T-helper 1 cell (primary cell): ENCODE measurements around the gene AJAP1.

Source experiments
- DNase-seq, 5 donors: peaks; one replicate each; pipeline ENCODE4 v3.0.0-alpha.2; 2012 to 2020

Gene AJAP1

DNA sequence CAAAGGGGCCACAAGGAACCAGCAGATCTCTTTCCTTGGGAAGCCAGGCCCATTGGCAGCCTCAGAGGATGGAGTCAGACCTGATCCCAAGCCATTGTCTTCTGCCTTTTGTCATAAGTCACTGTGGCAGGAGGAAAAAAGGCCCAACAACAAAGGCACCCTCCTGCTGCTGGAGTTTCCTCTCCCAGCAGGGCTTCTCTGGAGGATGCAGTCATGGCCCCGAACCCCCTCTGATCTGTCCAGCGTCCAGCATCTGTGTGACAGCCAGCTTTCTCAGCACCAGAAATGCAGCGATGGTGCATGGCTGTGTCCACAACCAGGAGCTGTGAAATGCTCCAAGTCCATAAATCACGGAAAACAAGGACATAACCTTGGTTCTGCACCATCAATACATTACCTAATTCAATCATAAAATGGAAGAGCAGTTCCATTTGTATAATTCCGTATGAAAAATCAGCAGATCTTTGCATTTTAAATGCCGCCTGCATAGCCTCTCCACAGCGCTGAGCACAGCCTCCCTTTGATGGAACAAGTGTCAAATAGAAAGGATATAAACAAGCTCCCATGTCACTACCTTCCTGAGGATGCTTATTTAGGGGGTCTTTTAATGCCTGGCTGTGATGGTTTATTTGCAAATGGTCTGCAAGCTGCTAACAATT lies 30.6 kb downstream of the AJAP1 start:
- DNase-seq, result no peak

DNA sequence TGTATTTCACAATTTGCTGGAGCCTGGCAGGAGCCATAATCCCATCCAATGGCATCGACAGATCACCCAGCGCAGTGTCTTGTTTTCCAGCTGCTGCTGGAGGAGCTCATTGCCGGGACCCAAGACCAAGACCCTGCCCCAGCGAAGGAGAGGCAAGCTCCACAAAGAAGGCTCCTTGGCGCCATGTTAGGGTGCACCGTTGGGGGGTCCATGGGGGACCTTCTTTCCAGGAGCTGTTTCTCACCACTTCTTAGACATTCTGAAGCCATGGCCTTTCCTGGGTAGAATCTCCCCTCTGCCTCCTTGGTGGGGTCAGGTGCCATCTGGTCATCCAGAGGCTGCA lies 31.1 kb downstream of the AJAP1 start:
- DNase-seq, result no peak

DNA sequence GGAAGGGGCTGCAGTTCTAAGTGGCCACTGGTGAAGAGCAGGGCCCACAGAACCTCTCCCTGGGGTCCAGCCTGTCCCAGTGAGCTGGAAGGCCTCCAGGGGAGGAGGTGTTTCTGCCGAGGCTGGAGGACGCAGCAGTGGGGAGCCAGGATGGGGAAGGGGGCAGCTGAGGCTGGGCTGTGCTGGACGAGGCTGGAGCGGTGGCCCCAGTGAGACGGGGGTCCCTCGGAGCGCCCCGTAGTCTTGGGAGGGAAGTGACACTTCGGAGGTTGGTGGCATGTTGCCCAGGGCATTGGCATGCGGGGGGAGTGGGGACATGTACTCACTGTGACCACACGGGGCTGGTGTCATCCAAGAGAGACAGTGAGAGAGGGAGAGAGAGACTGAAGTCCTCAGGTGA lies 33.5 kb downstream of the AJAP1 start:
- no peak for DNase-seq

DNA sequence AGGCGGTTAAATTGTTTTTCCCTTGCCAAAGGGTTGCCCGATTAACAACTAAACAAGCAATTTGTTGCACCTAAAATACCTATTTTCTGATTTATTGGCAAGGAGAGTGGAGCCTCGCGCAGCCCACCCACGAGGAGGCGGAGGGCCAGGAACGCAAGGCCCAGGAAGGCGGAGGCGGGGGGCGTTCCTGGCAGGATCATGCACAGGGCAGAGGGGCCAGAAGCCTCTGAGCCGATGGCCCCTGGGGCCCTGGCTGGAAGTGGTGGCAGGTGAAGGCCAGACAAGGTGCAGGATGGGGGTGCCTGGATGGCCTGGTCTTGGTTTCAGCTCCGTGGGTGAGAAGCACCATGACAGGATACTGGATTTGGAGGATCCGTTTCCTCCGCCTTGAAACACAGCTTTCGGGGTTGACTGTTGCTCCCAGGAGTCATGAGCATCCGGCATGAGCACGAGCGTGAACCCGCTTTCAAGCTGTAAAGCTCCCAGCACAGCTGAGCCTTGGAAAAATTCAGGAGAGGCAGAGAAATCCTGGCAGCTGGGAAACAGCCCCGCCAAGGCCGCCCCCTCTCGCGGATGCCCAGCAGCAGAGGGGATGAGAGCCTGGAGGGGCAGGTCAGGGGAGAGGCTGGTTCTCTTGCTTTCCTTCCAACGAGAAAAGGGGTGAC lies 35.0 kb downstream of the AJAP1 start:
- no peak for DNase-seq

DNA sequence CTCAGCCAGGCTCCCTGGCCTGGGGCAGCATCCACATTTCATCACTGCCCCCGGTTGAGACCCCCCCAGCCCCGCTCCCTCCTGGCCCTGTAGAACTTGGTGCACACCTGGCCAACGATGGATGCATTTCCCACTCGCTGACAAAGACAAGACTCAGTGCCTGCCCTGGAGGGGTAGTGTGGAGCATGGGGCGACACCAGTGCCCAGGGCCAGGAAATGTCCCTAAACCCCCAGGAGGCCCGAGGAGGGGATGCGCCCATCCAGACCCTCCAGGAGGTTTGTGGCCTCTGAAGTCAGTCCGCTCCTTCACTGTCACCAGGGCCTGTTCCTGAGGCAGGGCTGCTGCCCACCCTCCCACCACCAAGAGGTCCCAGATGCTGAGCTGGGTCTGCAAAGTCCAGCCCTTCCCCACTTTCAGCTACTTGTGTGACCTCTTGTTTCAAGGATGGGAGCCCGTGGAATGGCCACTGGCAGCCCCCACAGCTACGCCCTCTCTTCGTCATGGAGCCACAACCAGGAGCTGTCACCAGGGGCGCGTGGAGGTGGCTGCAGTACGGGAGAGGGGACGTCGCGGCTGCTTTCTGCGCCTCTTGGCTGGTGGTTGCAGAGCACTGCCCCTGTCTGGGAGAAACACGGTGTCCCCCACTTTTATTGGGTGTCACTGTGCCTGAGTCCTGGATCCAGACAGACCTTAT lies 35.7 kb downstream of the AJAP1 start:
- DNase-seq, result no peak

DNA sequence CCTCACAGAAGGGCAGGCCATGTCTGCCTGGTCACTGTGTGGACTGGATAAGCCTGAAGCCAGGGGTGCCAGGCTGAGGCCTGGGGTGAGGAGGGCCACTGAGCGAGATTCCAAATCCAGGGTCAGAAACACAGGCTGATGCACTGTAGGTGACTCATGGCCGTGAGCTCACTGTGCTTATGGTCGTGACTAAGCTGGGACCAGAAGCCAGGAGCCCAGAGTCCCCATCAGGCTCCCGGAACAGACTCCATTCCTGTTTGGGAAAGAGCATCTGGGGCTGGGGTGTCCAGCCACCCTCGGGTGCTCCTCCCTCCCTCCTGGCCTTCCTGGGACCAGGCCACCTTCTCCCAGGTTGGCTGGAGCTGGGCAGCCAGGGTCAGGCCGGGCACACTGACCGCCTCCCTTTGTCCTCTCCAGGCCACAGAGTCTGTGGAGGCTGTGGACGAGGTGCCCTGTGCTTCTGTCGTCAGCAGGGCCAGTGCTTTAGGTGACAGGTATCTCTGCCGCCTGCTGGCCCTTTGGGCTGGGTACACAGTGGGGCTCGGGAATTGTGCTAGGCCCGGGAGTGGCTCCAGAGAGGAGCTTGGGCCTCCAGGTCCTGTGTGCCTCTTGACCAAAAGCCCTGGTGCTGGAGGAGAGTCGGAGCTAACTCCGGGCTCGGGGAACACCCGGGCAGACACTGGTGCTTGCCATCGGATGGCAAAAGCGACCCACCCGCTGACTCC lies 36.7 kb downstream of the AJAP1 start:
- DNase-seq, result no peak

DNA sequence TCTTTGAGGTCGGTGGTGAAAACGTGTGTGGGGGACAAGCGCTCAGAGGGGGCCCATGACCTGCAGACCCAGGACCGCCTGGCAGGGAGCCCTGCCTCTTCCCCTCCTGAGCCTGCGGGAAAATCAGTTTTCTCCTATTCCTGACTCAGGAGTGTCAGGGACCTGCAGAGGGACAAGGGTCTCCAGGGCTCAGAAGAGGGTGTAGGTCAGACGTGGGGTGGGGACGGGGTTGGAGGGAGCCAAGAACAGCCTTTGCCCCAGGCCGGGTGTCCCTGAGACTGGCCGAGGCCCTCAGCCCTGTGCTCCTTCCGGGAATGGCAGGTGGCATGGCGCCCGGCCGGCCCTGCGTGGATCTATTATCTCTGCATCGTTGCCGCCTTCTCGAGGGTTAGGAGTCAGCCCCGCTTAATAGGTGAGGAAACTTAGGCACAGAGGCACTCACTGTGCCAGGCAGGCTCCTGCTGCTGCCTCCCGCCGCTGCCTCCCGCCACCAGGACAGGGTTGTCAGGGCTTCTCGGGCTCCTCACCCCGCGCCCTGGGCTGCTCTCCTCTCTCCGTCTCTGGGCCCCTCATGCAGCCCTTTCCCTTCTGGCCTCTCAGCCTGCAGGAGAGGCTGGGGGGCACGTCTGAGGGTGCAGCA lies 37.5 kb downstream of the AJAP1 start:
- no peak for DNase-seq

DNA sequence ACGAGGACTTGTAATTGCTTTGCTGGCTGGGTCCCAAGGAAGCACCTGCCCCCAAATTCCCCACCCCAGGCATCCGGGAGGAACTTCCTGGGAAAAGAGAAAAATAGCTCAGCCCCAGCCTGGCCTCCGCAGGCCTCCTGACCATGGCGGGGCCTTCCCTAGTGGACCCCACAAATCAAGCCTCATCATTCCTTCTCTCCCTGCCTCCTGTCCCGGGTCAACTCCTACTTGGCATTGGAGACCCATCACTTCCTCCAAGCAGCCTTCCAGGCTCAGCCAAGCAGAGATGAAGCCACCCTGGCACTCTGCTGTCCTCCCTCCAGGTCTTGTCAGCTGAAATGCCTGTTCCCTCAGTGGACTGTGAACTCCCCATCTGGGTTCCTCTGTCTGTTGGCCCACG lies 38.0 kb downstream of the AJAP1 start:
- DNase-seq, result no peak

DNA sequence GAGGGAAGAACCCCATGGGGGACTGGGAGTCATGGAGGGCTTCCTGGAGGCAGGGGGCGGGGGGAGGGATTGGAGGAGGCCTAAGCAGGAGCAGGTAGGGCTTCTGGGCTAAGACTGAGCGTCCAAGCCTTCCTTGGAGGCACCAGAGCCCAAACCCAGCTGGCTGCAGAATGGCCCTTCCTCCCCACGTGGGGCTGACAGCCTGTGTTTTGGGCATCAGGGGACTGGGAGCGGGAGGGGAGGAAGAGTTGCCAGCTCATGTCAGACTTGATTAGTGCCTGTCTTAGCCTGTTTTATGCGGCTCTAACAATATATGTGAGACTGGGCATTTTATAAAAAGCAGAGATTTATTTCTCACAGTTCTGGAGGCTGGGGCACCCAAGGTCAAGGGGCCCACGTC lies 38.9 kb downstream of the AJAP1 start:
- no peak for DNase-seq

DNA sequence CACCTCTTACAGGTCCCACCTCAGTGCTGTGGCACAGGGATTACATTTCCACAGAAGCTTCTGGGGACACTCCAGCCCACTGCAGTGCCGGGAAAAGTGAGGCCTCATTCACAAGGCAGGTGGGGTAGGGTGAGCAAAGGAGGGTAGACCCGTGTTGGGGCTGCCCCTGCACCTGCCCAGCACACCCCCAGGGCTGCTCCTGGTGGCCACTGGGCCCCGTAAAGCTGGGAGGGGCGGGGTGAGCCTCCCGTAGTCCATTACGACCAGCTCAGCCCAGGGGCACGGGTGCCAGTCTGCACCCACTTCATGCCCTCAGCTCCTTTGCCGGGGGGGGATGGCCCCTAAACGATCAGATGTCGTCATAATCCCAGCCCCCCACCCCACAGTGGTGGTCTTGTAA lies 39.5 kb downstream of the AJAP1 start:
- DNase-seq, result no peak

DNA sequence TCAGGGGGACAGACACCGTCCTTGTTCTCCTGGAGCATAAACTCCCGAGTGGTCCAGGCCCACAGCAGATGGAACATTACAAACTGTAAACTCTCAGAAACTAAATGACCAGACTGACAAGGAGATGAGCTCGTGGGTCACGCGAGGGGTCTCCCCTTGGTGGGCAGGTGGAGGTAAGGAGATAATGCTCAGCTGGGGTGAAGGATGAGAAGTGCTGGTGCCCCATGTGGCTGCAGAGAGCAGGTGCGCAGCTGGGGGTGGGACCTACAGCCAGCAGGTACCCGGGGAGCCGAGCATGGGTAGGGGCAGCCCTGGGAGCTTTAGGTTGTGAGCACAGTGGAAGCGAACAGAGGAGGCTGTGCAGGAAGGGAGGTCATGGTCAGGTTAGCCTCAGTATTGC lies 40.1 kb downstream of the AJAP1 start:
- no peak for DNase-seq

DNA sequence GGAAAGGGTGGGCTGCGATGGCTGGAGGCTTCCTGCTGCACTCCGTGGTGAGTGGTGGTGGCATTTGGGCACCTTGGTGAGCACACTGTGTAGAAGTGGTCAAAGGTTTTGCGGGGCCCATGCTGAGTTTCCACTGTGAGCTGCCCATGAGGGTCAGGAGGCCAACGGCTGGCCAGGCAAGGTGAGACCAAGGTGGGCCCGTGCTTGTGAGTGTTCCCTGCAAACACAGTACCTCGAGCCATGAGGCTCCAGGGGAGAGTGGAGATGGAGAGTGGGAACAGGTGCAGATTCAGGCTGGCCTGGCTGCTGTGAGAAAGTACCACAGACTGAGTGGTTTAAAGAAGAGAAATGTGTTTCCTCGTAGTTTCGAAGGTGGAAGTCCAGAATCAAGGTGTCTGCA lies 40.8 kb downstream of the AJAP1 start:
- no peak for DNase-seq

DNA sequence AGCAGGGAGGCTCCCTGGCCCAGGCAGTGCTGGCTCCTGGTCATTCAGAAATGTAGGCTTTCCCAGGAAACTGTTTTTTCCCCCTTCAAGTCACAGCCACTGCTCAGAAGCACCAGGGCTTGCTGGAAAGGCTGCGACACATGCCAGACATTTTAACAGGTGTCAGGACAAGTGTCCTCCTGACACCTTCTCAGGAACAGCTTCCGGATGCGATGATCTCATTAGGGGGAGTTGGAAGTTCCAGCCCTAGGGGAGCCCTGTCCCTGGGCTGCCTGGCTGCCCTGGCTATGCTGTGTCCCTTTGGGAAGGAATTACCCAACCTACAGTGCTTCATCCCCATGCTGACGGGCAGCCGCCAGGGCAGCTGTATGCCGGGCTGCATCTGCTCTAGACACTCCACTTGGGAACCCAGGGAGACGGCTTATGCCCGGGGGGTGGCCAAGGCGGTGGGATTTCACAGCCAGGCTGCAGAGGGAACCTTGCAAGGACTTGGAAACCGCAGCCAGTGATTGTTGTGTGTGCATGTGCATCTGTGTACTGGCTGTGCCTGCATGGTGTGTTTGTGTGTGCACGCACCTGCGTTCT lies 41.8 kb downstream of the AJAP1 start:
- no peak for DNase-seq

DNA sequence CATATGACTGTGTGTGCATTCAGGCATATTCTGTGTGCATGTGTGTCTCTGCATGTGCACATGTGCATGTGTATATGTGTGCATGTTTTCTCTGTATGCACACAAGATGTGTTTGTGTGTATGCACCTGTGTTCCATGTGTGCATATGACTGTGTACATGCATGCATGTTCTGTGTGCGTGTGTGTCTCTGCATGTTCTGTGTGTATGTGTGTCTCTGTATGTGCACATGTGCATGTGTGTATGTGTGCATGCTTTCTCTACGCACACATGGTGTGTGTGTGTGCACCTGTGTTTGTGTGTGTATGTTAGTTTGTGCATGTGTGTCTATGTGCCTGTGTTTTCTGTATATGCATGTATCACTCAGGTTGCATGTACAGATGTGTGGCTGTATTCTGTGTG lies 42.3 kb downstream of the AJAP1 start:
- DNase-seq, result no peak

DNA sequence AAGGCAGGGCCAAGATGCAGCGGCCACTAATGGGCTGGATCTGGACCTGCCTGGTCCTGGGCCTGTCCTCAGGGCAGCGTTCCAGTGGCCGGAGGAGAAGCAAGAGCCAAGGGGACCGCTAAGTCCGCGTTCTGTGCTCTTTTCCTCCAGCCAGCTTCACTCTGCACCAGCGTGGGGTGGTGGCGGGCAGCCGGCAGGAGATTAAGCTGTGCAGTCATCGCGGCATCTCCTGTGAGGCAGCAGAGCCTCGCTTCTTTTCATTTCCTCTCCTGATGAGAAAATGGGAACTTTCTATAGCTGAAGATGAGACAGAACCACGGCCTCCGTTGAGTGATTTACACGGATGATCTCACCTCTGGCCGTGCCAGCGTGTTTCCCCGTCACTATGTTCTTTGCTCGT lies 43.4 kb downstream of the AJAP1 start:
- no peak for DNase-seq

DNA sequence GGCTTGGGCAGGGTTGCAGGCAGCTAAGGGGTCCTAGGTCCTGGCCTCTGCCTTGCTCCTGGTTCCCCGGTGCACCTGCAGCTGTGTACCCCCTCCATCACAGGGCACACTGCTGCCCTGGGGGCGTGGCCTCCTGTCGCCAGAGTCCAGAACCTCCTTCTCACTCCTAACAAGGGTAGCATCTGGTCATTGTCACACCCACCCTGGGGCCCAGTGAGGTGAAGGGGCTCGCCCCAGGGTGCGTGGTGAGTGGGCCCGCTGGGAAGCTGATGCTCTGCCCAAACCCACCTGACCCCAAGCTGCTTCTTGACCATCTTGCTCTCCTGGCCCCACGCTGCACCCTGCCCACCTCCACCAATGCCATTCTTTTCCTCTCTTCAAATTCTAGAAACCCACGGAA lies 44.5 kb downstream of the AJAP1 start:
- DNase-seq, result no peak

DNA sequence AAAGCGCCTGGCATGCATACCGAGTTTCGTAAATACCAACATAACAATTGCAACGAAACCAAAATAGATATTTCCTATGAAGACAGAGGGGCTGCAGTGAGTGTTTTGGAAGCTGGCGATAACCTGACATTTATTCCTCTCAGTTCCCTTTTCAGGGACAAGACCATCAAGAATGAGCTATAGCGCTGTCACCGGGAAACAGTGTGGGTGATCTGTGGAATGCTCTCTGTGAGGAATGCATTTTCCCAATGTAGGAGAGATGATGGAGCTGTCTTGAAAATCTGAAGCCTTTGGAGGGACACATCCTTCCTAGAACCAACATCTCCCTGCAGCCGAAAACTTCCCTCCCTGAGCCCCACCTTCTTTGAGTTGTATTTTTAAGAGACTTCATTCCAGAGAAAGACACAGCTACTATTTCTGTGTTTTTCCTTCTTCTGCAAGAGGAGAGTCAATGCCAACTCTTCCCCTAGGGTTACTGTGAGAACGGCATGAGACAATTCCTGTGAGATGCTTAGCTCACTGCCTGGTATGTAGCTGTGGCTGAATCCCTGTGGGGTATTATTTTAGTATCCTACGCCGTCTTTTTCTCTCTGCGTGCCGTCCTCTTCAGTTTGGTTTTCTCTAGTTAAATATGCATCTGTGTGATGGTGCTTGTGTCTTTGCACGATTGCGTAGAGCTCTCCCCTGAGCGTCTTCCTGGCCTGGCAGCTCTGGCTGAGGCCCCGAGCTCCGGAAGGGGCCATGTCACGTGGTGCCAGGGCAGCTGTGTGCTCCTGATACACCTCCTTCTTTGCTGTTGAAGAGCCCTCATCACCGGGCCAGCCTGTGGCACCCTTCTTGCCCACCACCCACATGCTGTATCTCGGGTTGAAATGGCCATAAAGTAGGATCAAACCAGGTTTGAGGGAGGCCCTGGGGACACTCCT lies 45.2 kb downstream of the AJAP1 start:
- DNase-seq, result no peak

DNA sequence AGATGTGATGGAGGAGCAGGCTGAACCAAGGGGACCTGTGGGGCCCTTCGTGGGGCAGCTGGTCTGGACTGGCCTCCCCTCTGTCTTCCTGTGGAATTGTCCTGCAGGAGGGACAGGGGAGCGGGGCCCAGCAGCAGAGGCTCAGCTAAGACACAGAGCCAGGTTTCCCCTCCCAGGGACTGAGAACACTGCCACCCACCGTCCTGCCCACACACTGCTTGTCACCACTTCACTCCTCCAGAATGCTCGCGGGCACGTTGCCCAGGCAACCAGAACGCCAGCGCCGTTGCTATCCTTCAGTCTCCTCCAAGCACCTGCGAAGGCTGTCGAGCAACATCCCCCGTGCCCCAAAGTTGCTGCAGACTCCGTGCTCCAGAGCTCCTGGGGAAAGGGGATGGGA lies 46.4 kb downstream of the AJAP1 start:
- DNase-seq, result no peak

DNA sequence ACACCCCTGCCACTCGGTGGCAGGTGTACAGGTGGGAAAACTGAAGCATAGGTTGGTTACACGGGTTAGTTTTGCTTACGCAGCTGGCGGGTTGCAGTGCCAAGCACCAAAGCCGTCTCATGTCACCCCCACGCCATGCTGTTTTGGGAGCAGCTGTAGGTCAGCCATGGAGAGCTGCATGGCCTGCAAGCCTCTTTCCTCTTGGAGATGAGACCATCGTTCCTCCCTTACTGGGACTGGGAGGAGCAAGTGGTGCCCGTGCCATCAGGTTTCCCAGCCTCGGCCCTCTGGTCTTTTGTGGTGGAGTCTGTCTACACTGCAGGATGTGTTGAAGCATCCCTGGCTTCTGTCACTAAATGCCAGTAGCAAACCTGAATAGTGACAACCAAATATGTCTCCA lies 46.9 kb downstream of the AJAP1 start:
- no peak for DNase-seq

DNA sequence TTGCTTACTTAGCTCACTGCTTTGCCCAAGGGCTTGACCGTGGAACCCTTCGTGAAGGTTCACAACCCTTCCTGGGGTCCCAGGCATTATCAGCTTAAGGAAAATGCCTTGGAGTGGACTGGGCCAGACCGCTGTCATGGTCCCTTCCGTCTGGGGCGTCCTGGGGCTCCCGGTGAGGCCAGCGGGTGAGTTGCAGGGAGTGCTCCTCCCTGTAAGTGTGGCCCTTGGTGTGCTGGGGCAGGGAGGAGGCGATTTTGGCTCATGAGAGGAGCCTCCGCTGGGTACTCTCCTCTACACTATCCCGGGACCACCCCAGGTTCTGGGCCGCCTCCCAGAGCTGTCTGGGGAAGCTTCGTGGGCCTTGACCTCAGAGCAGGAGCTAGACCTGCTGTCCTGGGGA lies 48.1 kb downstream of the AJAP1 start:
- DNase-seq, result no peak

DNA sequence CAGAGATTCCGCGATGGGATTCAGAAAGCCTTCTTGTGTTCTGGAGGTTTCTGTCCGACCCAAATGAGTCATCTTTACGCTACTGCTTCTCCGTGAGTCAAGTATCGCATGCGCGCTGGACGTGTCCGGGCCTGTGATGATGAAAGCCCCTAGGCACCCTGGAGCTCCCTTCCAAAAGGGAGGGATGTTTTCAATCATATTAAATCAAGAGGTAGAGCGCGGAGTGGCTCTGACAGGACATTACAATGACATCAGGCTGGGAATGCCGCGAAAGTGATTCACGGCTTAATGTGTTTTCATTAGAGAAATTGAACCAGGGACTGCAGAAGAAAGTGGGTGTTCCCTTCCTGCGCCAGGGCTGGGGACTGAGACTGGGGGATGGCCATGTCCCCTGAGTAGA lies 48.5 kb downstream of the AJAP1 start:
- no peak for DNase-seq

DNA sequence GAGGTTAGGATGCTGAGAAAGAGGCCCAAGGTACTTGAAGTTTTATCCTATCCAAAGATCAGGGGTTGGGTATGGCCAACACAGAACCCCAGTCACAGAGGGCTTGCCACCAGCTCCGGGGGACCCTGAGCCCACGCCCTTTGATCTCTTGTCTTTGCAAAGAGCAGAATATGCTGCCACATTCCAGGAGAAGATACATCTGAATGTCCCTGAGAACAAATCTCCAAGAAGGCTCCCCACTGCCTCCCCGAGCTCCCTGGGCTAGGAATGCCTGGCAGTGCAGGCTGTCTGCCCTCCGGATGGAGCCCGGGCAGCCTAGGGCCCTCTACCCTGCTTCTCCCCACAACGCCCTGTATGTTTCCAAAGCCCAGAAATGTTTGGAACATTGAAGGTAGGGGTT lies 49.2 kb downstream of the AJAP1 start:
- no peak for DNase-seq
